Measurements from ENCODE around the gene PLEKHG2. TPM values are rescaled to one million over a fixed set of nuclear protein-coding genes. Genes with fewer than 3 reads are reported as not detected.

PLEKHG2 gene
- total RNA-seq, 2 experiments from 2014 or later, result 30.4 to 30.9 TPM

GRCh38 chr19:39427707-39428106 lies 15.2 kb downstream of the PLEKHG2 start:
- ChIA-PET CTCF (interaction anchor here (0.6 to 1.4 kb wide), 2 partner anchors 15 to 162 kb away, joined by 3 read pairs; partner anchors contain the start of gene PLEKHG2), POLR2A (no interaction called here)

DNA sequence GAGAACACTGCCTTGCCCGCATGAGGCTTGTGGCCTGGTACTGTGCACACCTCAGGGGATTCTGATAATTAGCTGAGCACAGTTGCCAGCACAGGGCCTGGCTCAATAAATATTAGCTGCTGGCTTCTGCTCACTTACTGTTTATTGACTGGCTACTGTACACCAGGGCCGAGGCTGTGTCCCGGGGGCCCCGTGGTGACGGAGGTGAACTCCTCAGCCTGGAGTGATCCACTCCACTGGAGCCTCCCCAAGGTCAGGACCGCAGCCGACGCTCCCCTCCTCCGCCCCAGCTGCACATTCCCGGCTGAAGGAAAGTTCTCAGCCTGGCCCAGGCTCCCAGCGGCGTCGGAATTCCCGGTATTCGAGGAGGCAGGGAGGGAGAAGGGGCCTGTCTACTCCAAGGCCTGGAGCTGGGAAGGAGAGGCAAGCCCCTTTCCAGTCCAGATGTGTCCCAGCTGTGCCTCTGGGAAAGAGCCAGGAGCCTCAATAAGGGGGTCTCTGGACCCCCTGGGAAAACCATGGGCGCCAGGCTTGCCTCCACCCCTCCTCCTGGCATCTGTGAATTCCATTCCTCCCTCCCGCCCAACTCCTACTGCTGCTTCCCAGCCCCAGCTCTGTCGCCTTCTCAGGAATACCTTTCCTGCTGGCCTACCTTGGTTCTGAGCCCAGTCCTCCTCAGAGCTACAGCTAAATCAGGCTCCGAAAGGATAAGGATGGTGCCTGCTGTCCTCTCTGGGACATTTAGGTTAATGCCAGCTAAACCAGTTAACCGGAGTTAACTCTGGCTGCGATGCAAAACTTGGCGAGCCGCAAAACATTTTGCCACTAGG lies 16.0 kb downstream of the PLEKHG2 start:
- ChIA-PET POLR2A (no interaction called here), CTCF (interaction anchor here (0.8 to 1.3 kb wide), 2 partner anchors 12 to 16 kb away, joined by 4 read pairs; partner anchors contain the start of gene PLEKHG2)

- ChIA-PET POLR2A (interaction anchor here (0.5 to 5.9 kb wide), 9 partner anchors 12 to 1921 kb away, joined by 3 to 110 read pairs (median 4); partner anchors contain the start of genes MED29, PAF1, PLEKHG2 and SUPT5H), CTCF (interaction anchor here (0.9 to 1.7 kb wide), 4 partner anchors 19 to 242 kb away, joined by 3 to 6 read pairs (median 3); partner anchors contain the start of gene PLEKHG2)
These were observed 18.5 kb downstream of the PLEKHG2 start for GRCh38 chr19:39430675-39431593.

DNA sequence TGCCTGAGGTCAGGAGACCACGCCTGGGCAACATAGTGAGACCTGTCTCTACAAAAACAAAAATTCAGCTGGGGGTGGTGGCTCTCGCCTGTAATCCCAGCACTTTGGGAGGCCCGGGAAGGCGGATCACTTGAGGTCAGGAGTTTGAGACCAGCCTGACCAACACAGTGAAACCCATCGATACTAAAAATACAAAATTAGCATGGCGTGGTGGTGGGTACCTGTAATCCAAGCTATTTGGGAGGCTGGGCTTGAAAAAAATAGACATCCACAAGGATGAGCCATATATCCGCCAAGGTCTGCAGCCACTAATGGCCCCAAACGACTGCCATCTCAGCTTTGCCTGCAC lies 20.2 kb downstream of the PLEKHG2 start:
- ChIA-PET POLR2A (interaction anchor here (1.1 to 5.9 kb wide), 6 partner anchors 9 to 48 kb away, joined by 3 to 110 read pairs (median 5); partner anchors contain the start of genes PLEKHG2, SUPT5H, TIMM50 and ZFP36), CTCF (interaction anchor here (1.4 to 1.7 kb wide), 2 partner anchors 21 to 34 kb away, joined by 3 to 6 read pairs; partner anchors contain the start of gene PLEKHG2)

GRCh38 chr19:39433480-39434079 lies 21.1 kb downstream of the PLEKHG2 start:
- CTCF ChIA-PET, result interaction anchor here (0.7 to 1.3 kb wide), 3 partner anchors 11 to 100 kb away, joined by 3 to 5 read pairs (median 3); no protein-coding TSS in a partner anchor

GRCh38 chr19:39434123-39435076 lies 21.9 kb downstream of the PLEKHG2 start:
- POLR2A ChIA-PET, result interaction anchor here (0.5 to 5.9 kb wide), 8 partner anchors 12 to 99 kb away, joined by 5 to 110 read pairs (median 12); partner anchors contain the start of genes GMFG, MED29, PAF1 and SAMD4B
- CTCF ChIA-PET, result interaction anchor here (0.6 to 1.8 kb wide), 8 partner anchors 10 to 235 kb away, joined by 3 to 12 read pairs (median 4); partner anchors contain the start of genes EID2, MED29, PAF1 and PLEKHG2

More at GRCh38 chr19:39433480-39434079, 21.1 kb downstream of the PLEKHG2 start:
- POLR2A ChIA-PET, result interaction anchor here (5.9 kb wide), 1 partner anchor 13 kb away, joined by 110 read pairs; the partner anchor contains the start of gene SUPT5H

DNA sequence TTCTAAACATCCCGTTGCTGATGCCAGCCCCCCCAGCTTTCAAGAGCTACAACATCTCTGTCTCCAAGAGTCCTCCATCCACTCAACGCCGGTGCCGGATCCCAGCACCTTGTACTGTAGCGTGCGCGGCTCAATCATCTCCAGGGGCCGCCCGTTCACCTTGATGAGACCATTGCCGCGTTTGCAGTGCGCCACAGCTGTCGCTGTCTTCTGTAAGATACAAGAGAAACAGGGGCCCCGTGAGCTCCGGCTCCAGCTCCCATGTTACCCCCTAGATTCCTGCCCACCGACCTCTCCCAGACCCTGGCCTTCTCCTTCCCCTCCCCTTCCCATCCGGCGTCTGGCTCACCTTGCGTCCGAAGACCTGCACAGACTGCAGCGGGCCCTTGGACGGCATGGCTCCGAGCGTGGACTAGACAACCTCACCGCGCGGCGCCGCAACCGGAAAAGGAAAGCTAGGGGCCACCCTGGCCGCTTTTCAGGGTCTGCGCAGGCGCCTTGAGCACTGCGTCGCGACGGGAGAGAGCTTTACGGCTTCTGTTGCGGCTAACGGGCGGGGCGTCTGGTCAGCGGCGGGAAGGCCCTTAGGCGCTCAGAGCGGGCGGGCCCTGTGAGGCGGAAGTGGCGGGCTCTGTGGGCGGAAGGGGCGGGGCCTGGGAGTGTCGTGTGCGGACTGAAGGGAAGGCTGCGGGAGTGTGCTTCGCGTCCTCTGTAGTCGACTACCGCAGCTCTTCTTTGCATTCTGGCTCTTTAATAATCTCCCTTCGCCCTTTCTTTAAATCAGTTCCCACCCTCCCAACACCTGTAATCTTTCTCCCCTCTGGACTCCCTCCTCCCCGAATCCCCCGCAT lies 23.3 kb downstream of the PLEKHG2 start, which contains the start of gene RPS16:
Gene RPS16 (minus strand): TSS at position 451 of the 851 bp plus-strand sequence. CDS start 54 bp downstream, at position 397.
- ChIA-PET CTCF (interaction anchor here (0.6 to 1.8 kb wide), 10 partner anchors 11 to 236 kb away, joined by 3 to 12 read pairs (median 4); partner anchors contain the start of genes EID2, MED29, PAF1 and PLEKHG2), POLR2A (interaction anchor here (0.5 to 5.9 kb wide), 25 partner anchors 9 to 1828 kb away, joined by 3 to 110 read pairs (median 4); partner anchors contain the start of genes DLL3, EID2B, FBL and GMFG)

DNA sequence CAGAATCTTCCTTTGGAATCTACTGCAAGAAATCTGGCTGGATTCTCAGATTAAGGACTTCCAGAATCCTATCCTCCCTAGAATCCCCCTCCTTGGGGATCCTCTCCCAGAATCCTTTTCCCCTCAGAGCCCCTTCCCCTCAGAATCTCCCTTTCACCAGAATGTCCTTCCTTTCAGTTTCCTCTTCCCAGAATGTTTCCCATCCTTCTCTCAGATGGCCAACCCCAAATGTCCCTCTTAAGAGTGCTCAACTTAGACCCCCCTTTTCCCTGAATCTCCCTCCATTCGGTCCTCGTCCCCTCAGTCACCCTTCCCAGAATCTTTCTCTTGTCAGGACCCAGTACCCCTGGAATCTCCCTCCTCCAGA lies 23.9 kb downstream of the PLEKHG2 start:
- CTCF ChIA-PET, result interaction anchor here (0.7 to 1.8 kb wide), 9 partner anchors 10 to 235 kb away, joined by 3 to 12 read pairs (median 4); partner anchors contain the start of genes EID2, MED29, PAF1 and PLEKHG2

DNA sequence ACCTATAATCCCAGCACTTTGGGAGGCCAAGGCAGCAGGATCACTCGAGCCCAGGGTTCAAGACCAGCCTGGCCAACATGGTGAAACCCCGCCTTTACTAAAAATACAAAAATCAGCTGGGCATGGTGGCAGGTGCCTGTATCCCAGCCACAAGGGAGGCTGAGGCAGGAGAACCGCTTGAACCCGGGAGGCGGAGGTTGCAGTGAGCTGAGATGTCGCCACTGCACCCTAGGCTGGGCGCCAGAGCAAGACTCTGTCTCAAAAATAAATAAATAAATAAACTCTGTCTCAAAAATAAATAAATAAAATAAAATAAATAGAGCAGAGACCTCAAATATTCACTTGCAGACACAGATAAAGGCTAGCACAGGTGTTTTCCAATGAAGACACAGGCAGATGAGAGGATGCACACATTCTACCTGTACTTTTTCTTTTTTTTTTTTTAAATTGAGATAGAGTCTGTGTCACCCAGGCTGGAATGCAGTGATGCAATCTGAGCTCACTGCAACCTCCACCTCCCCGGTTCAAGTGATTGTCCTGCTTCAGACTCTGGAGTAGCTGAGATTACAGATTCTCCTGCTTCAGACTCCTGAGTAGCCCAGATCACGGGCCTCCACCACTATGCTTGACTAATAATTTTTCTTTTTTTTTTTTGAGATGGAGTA lies 25.9 kb downstream of the PLEKHG2 start:
- ChIA-PET POLR2A (interaction anchor here (0.7 kb wide), 1 partner anchor 842 kb away, joined by 3 read pairs; no protein-coding TSS in a partner anchor), CTCF (interaction anchor here (0.7 to 1.5 kb wide), 4 partner anchors 22 to 101 kb away, joined by 3 to 5 read pairs (median 3); partner anchors contain the start of gene EID2B)

More for the DNA sequence above, 23.9 kb downstream of the PLEKHG2 start:
- POLR2A ChIA-PET, result interaction anchor here (0.5 to 5.9 kb wide), 25 partner anchors 9 to 1827 kb away, joined by 3 to 110 read pairs (median 4); partner anchors contain the start of genes DLL3, EID2B, FBL and GMFG

- CTCF ChIA-PET, result interaction anchor here (0.7 to 3.3 kb wide), 6 partner anchors 11 to 322 kb away, joined by 4 to 14 read pairs (median 6); partner anchors contain the start of gene EID2B
- POLR2A ChIA-PET, result interaction anchor here (0.6 to 5.6 kb wide), 4 partner anchors 11 to 1108 kb away, joined by 4 to 110 read pairs (median 6); partner anchors contain the start of gene RPS16
These were observed 32.2 kb downstream of the PLEKHG2 start for GRCh38 chr19:39444598-39445195.

DNA sequence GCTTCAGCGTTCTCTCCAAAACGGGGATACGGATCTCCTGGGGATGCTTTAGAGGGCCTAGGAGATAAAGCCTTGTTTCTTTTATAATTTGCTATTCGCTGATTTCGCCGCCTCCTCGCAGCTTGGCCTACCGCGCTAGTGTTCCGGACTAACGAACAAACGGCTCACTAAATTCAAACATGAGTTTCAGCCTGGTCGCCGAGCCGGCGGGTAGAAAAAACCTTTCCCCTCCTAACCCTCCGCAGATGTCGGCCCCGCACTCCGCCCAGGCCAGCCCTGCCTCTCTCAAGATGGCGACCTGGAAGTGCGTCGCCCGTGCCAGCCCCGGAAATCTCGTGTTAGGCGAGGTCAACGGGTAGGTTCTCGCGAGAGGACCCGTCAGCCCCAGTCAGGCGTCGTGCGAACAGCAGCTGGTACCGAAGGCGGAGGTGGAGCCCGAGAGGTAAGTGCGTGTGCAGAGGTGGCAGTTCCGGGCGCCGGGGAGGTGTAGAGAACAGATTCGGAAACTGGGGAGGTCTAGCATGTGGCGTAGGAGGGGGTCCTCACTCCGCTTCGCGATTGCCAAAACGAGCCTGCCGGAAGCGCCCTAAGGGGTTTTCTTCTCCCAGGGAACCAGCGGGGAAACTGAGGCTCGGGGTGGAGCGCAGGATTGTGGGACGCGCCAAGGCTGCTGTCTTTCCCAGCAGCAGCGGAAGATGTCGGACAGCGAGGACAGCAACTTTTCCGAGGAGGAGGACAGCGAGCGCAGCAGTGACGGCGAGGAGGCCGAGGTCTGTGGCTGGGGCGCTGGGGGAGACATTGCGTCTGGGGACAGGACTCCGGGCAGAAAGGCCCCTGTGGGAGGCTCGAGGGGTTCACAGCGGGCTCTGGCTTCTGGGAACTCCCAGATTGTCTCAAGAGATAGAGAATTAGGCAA lies 33.0 kb downstream of the PLEKHG2 start, which contains the start of gene SUPT5H:
Gene SUPT5H (plus strand): TSS at position 387 of the 916 bp plus-strand sequence. CDS start 309 bp downstream, at position 696.
- POLR2A ChIA-PET, result interaction anchor here (0.6 to 5.6 kb wide), 4 partner anchors 12 to 220 kb away, joined by 4 to 110 read pairs (median 6); partner anchors contain the start of genes RPS16 and ZFP36
- CTCF ChIA-PET, result interaction anchor here (1.0 to 3.3 kb wide), 5 partner anchors 29 to 88 kb away, joined by 4 to 14 read pairs (median 6); partner anchors contain the start of gene EID2B

GRCh38 chr19:39446365-39447084 lies 34.1 kb downstream of the PLEKHG2 start:
- ChIA-PET POLR2A (interaction anchor here (0.7 to 5.6 kb wide), 3 partner anchors 13 to 51 kb away, joined by 3 to 110 read pairs (median 5); partner anchors contain the start of genes RPS16 and ZFP36), CTCF (interaction anchor here (0.6 to 3.3 kb wide), 7 partner anchors 11 to 398 kb away, joined by 4 to 14 read pairs (median 4); partner anchors contain the start of genes EID2B and RPS16)
